WTC11 (cell line): ENCODE data around the gene TRIM10. TPM values are rescaled to one million over a fixed set of nuclear protein-coding genes. Genes with fewer than 3 reads are reported as not detected.

Experiments used
- ATAC-seq: fragments of 200-7000 bp; cut with Tn5 transposase; 2 replicates; pipeline ENCODE4 v1.10.0; 2021; ENCODE audit warnings: mild to moderate bottlenecking, moderate library complexity
- CTCF ChIA-PET: fragments of 300-600 bp; sonication (Branson Sonifier 250); formaldehyde crosslinking; loops from one replicate; lab custom pipeline; 2021; ENCODE audit warnings: antibody characterized with exemption; lab: Charles Lee
- POLR2A ChIA-PET: fragments of 350-600 bp; sonication (Branson Sonifier 250); formaldehyde crosslinking; loops from one replicate; lab custom pipeline; 2021; ENCODE audit warnings: antibody characterized with exemption; lab: Charles Lee
- DNase-seq: peaks from one replicate; pipeline ENCODE4 v3.0.0; 2021; ENCODE audit warnings: low spot score
- H3K27ac Mint-ChIP-seq: 2 replicates; pipeline ENCODE4 v1.8.0; 2021; ENCODE audit warnings: mixed read lengths
- H3K27me3 Mint-ChIP-seq: 2 replicates; pipeline ENCODE4 v1.8.0; 2021; ENCODE audit warnings: low read depth, mild to moderate bottlenecking, moderate library complexity, mixed read lengths
- H3K36me3 Mint-ChIP-seq: 2 replicates; pipeline ENCODE4 v1.8.0; 2021; ENCODE audit warnings: mixed read lengths
- H3K4me1 Mint-ChIP-seq: 2 replicates; pipeline ENCODE4 v1.8.0; 2022; ENCODE audit warnings: mixed read lengths
- H3K4me3 Mint-ChIP-seq: 2 replicates; pipeline ENCODE4 v1.8.0; 2021; ENCODE audit warnings: mild to moderate bottlenecking, moderate library complexity, mixed read lengths
- H3K9me3 Mint-ChIP-seq: 2 replicates; pipeline ENCODE4 v1.8.0; 2021; ENCODE audit warnings: mixed read lengths
- ATF1 ChIP-seq: sonication (generic); formaldehyde crosslinking; IDR thresholded peaks from 2 replicates; pipeline ENCODE4 v1.8.1; 2023; ENCODE audit warnings: mild to moderate bottlenecking, moderate library complexity, missing genetic modification reagents
- ATF6 ChIP-seq: sonication (generic); formaldehyde crosslinking; IDR thresholded peaks from 2 replicates; pipeline ENCODE4 v1.8.1; 2023; ENCODE audit warnings: mild to moderate bottlenecking, missing genetic modification reagents
- CREB1 ChIP-seq: sonication (generic); formaldehyde crosslinking; IDR thresholded peaks from 2 replicates; pipeline ENCODE4 v1.8.0; 2023; ENCODE audit warnings: mild to moderate bottlenecking, missing genetic modification reagents
- FOXJ3 ChIP-seq: sonication (generic); formaldehyde crosslinking; IDR thresholded peaks from 2 replicates; pipeline ENCODE4 v1.9.0; 2021; ENCODE audit warnings: missing genetic modification reagents, mild to moderate bottlenecking, borderline replicate concordance
- GRHL2 ChIP-seq: fragments of 250-450 bp; sonication (Bioruptor Pico); IDR thresholded peaks from 2 replicates; pipeline ENCODE4 v1.8.0; 2022; ENCODE audit warnings: mild to moderate bottlenecking, moderate library complexity; ENCODE audit not compliant: insufficient replicate concordance, severe bottlenecking
- GTF2I ChIP-seq: fragments of 250-450 bp; sonication (Bioruptor Pico); conservative IDR thresholded peaks from 2 replicates; pipeline ENCODE4 v1.4.0; 2021; ENCODE audit warnings: mild to moderate bottlenecking
- IRF1 ChIP-seq: sonication (generic); formaldehyde crosslinking; IDR thresholded peaks from 2 replicates; pipeline ENCODE4 v1.8.0; 2023; ENCODE audit warnings: missing genetic modification reagents
- MYBL2 ChIP-seq: sonication (generic); formaldehyde crosslinking; IDR thresholded peaks from 2 replicates; pipeline ENCODE4 v1.8.1; 2023; ENCODE audit warnings: mild to moderate bottlenecking, moderate library complexity, missing genetic modification reagents
- NFATC4 ChIP-seq: fragments of 250-450 bp; sonication (Bioruptor Pico); IDR thresholded peaks from 2 replicates; pipeline ENCODE4 v1.9.0; 2021; ENCODE audit warnings: mild to moderate bottlenecking
- OVOL2 ChIP-seq: fragments of 250-450 bp; sonication (Bioruptor Pico); IDR thresholded peaks from 2 replicates; pipeline ENCODE4 v1.9.0; 2021; ENCODE audit warnings: mild to moderate bottlenecking, borderline replicate concordance
- PREB ChIP-seq: sonication (generic); formaldehyde crosslinking; IDR thresholded peaks from 2 replicates; pipeline ENCODE4 v1.8.1; 2022; ENCODE audit warnings: mild to moderate bottlenecking, missing genetic modification reagents, moderate library complexity, borderline replicate concordance
- TEAD1 ChIP-seq: sonication (generic); formaldehyde crosslinking; IDR thresholded peaks from 2 replicates; pipeline ENCODE4 v1.8.0; 2022; ENCODE audit warnings: mild to moderate bottlenecking, missing genetic modification reagents
- TEAD4 ChIP-seq: sonication (generic); formaldehyde crosslinking; IDR thresholded peaks from 2 replicates; pipeline ENCODE4 v1.8.0; 2022; ENCODE audit warnings: mild to moderate bottlenecking, missing genetic modification reagents
- TP53 ChIP-seq: sonication (generic); formaldehyde crosslinking; IDR thresholded peaks from 2 replicates; pipeline ENCODE4 v1.8.1; 2023; ENCODE audit warnings: mild to moderate bottlenecking, missing genetic modification reagents
- ZMAT4 ChIP-seq: fragments of 250-450 bp; sonication (Bioruptor Pico); IDR thresholded peaks from 2 replicates; pipeline ENCODE4 v1.9.0; 2021; ENCODE audit warnings: mild to moderate bottlenecking
- ZNF317 ChIP-seq: sonication (generic); formaldehyde crosslinking; IDR thresholded peaks from 2 replicates; pipeline ENCODE4 v1.8.1; 2023; ENCODE audit warnings: low read depth, mild to moderate bottlenecking, moderate library complexity, missing genetic modification reagents, borderline replicate concordance
- ZNF416 ChIP-seq: fragments of 250-450 bp; sonication (Bioruptor Pico); IDR thresholded peaks from 2 replicates; pipeline ENCODE4 v1.9.0; 2021; ENCODE audit warnings: mild to moderate bottlenecking, inconsistent platforms
- ZNF532 ChIP-seq: fragments of 250-450 bp; sonication (Bioruptor Pico); IDR thresholded peaks from 2 replicates; pipeline ENCODE4 v1.9.0; 2021; ENCODE audit warnings: mild to moderate bottlenecking, borderline replicate concordance
- total RNA-seq: library from RNA; stranded (reverse); gene quantifications from 3 replicates; pipeline ENCODE4 v1.2.3, GENCODE V29; 2021
- TF ChIP-seq, protein P1 (sequence below): sonication (generic); formaldehyde crosslinking; IDR thresholded peaks from 2 replicates; pipeline ENCODE4 v1.8.1; 2022; ENCODE audit warnings: low read depth, mild to moderate bottlenecking, moderate library complexity, missing genetic modification reagents, borderline replicate concordance
- TF ChIP-seq, protein P2 (sequence below): sonication (generic); formaldehyde crosslinking; IDR thresholded peaks from 2 replicates; pipeline ENCODE4 v1.8.0; 2022; ENCODE audit warnings: mild to moderate bottlenecking, missing genetic modification reagents

TRIM10 gene
- total RNA-seq, 1 experiment from 2014 or later = 0.22 TPM

- TF ChIP-seq, protein P1, sequence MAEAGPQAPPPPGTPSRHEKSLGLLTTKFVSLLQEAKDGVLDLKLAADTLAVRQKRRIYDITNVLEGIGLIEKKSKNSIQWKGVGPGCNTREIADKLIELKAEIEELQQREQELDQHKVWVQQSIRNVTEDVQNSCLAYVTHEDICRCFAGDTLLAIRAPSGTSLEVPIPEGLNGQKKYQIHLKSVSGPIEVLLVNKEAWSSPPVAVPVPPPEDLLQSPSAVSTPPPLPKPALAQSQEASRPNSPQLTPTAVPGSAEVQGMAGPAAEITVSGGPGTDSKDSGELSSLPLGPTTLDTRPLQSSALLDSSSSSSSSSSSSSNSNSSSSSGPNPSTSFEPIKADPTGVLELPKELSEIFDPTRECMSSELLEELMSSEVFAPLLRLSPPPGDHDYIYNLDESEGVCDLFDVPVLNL = no peak
Measured at GRCh38 chr6:30185846-30186484, 25.0 kb upstream of the TRIM10 start (continued).

DNA sequence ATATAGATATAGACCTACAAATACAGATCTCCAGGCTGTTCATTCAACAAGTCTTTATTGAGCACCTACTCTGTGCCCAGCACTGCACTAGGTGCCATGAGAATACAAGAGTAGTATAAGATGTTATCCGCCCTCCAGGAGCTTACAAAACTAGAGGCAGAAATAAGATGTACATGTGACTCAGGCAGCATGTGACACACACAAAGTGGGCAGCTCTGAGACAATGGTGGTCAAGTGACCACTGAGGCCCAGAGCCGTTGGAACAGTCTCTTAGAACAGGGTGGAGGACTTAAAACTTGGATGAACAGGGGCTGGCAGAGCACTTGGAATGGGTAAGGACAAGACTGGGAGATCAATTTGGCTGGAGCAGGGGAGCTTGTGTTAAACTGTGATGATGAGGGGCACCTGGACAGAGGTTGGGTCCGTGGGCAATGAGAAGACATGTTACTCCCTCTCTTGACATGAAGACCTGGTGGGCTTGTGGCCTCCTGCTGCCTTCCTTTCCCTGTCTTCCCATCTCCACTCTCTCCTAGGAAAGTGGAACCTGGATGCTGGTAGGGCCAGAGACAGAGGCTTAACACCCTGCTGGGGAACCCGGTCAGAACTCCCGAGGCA is 23.5 kb upstream of the TRIM10 start:
- no peak for ATAC-seq
- no peak for DNase-seq
- ChIA-PET CTCF (interaction anchor here (1.1 to 1.7 kb wide), 3 partner anchors 14 to 82 kb away, joined by 3 to 4 read pairs (median 4); no protein-coding TSS in a partner anchor), POLR2A (no interaction called here)
- H3K27ac Mint-ChIP-seq = peak overlapping the region; percentile 20; the same call in 1 of the 2 replicates
- TF ChIP-seq GTF2I (CRISPR knock-in tag) = no peak
- TF ChIP-seq FOXJ3 (CRISPR knock-in tag) = no peak
- no peak for TF ChIP-seq GRHL2 (CRISPR knock-in tag)
- TF ChIP-seq CREB1 (CRISPR knock-in tag) = no peak
- TF ChIP-seq TEAD1 = no peak
- TF ChIP-seq ATF6 (CRISPR knock-in tag) = no peak
- TF ChIP-seq TP53 (CRISPR knock-in tag) = no peak
- TF ChIP-seq OVOL2 (CRISPR knock-in tag) = no peak
- TF ChIP-seq TEAD4 (CRISPR knock-in tag) = no peak
- TF ChIP-seq ATF1 (CRISPR knock-in tag) = no peak
- TF ChIP-seq NFATC4 = no peak
- TF ChIP-seq ZMAT4 = no peak
- TF ChIP-seq ZNF317 = no peak
- peaks cover 3% of the 10 kb centered on the region for H3K27me3 Mint-ChIP-seq
- no peak overlapping the region for H3K4me3 Mint-ChIP-seq
- peaks cover 9% of the 10 kb centered on the region for H3K9me3 Mint-ChIP-seq
- peaks cover 40% of the 10 kb centered on the region for H3K36me3 Mint-ChIP-seq
- no peaks in the 10 kb centered on the region for H3K4me1 Mint-ChIP-seq

DNA sequence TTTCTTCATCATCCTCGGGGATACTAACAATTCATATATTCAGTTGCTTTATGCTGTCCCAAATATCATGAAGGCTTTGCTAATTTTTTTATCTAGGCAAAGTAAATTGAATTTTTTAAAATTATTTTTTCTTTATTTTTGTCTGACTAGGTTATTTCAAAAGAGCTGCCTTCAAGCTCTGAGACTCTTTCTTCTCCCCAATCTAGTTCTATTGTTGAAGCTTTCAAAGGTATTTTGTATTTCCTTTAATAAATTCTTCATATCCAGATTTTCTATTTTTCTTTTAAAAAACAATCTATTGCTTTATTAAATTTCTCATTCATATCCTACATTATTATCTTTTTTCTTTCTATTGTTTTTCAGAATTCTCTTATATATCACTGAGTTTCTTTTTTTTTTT is 19.1 kb upstream of the TRIM10 start:
- ATAC-seq (no peak), DNase-seq (no peak)
- POLR2A ChIA-PET = interaction anchor here (0.6 kb wide), 1 partner anchor 26 kb away, joined by 8 read pairs; no protein-coding TSS in a partner anchor
- H3K36me3 Mint-ChIP-seq = peaks cover 4% of the 10 kb centered on the region
- peaks cover 16% of the 10 kb centered on the region for H3K9me3 Mint-ChIP-seq
- CTCF ChIA-PET = no interaction called here
- no peak overlapping the region for H3K27ac Mint-ChIP-seq
- H3K4me1 Mint-ChIP-seq = peaks cover under 1% of the 10 kb centered on the region; the same call in 1 of the 2 replicates
- H3K27me3 Mint-ChIP-seq = peaks cover 30% of the 10 kb centered on the region
- H3K4me3 Mint-ChIP-seq = no peak overlapping the region
- TF ChIP-seq ZNF416 (no peak), IRF1 (no peak), PREB (CRISPR knock-in tag) (no peak), MYBL2 (CRISPR knock-in tag) (no peak), ZNF532 (no peak)
- TF ChIP-seq, protein P2, sequence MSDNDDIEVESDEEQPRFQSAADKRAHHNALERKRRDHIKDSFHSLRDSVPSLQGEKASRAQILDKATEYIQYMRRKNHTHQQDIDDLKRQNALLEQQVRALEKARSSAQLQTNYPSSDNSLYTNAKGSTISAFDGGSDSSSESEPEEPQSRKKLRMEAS (CRISPR knock-in tag) = no peak
